ENCODE results near the gene PAQR4.

Gene PAQR4

DNA sequence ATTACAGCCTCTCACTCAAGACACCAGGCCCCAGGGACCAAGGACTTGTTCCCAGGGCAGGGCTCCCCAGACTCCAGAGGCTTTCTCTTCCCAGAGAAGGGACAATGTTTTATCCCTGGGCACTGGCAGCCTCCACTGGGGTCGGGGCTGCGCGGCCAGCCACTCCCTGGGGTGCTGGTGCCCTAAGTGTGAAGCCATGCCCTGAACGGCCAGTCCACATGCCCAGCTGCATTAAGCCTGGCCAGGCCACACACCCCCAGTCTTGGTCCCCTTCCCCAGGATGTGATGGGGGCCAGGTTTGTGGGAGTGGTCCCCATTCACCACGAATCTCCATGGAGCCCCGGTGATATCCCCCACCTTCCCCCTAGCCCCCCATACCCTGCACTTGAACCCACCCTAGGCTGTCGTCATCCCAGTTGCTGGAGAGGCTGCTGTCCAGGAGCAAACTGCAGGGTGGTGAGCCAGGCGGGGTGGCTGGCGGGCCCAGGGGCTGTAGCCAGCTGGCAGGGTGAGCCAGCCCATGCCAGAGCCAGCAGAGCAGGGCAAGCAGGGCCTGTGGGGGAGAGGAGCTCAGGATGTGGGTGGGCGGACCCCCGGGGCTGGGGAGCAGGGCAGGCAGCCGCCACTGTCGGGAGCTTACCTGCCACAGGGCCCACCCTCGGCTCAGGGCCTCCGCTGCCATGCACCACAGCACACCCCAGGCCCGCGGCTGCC is 4.6 kb downstream of the PAQR4 start (continued):
- no peak for TF ChIP-seq ZSCAN18 (tag by site-specific recombination; IDR thresholded peaks at IDR 0.05)
- TF ChIP-seq ZNF600 (tag by site-specific recombination; IDR thresholded peaks at IDR 0.05) = 0 out of 2 replicates have a peak, but pooled peaks have one; percentile 29
- TF ChIP-seq TRIM28 (IDR thresholded peaks at IDR 0.05; ENCODE audit: borderline replicate concordance, low read length) = no peak
- TF ChIP-seq ZNF19 (tag by site-specific recombination; IDR thresholded peaks at IDR 0.05; ENCODE audit: low read depth) = no peak
- TF ChIP-seq PRDM6 (tag by site-specific recombination; IDR thresholded peaks at IDR 0.05) = no peak
- TF ChIP-seq ZNF701 (tag by site-specific recombination; IDR thresholded peaks at IDR 0.05) = no peak
- no peak for TF ChIP-seq SP2 (tag by site-specific recombination; IDR thresholded peaks at IDR 0.05)

- ChIA-PET CTCF (interaction anchor here (0.6 kb wide), 1 partner anchor 1553 kb away, joined by 3 read pairs; no protein-coding TSS in a partner anchor), POLR2A (interaction anchor here (0.6 to 1.5 kb wide), 5 partner anchors 8 to 92 kb away, joined by 3 to 4 read pairs (median 3); partner anchors contain the start of gene FLYWCH2)
- TF ChIP-seq ZNF600 (tag by site-specific recombination; IDR thresholded peaks at IDR 0.05) (peak; percentile 11; the same call in 1 of the 2 replicates), PATZ1 (tag by site-specific recombination; IDR thresholded peaks at IDR 0.05) (peak; percentile 31; the same call in 1 of the 2 replicates), HIC1 (tag by site-specific recombination; IDR thresholded peaks at IDR 0.05) (peak; percentile 30), ZNF341 (tag by site-specific recombination; IDR thresholded peaks at IDR 0.05; ENCODE audit: low read depth) (peak; percentile 40; the same call in 1 of the 2 replicates), GLIS2 (tag by site-specific recombination; IDR thresholded peaks at IDR 0.05) (0 out of 2 replicates have a peak, but pooled peaks have one; percentile 5), ZNF621 (tag by site-specific recombination; IDR thresholded peaks at IDR 0.05) (no peak)
- TF ChIP-seq, protein P1, sequence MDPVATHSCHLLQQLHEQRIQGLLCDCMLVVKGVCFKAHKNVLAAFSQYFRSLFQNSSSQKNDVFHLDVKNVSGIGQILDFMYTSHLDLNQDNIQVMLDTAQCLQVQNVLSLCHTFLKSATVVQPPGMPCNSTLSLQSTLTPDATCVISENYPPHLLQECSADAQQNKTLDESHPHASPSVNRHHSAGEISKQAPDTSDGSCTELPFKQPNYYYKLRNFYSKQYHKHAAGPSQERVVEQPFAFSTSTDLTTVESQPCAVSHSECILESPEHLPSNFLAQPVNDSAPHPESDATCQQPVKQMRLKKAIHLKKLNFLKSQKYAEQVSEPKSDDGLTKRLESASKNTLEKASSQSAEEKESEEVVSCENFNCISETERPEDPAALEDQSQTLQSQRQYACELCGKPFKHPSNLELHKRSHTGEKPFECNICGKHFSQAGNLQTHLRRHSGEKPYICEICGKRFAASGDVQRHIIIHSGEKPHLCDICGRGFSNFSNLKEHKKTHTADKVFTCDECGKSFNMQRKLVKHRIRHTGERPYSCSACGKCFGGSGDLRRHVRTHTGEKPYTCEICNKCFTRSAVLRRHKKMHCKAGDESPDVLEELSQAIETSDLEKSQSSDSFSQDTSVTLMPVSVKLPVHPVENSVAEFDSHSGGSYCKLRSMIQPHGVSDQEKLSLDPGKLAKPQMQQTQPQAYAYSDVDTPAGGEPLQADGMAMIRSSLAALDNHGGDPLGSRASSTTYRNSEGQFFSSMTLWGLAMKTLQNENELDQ (tag by site-specific recombination; IDR thresholded peaks at IDR 0.05; ENCODE audit: low read depth) = no peak
- TF ChIP-seq, protein P2, sequence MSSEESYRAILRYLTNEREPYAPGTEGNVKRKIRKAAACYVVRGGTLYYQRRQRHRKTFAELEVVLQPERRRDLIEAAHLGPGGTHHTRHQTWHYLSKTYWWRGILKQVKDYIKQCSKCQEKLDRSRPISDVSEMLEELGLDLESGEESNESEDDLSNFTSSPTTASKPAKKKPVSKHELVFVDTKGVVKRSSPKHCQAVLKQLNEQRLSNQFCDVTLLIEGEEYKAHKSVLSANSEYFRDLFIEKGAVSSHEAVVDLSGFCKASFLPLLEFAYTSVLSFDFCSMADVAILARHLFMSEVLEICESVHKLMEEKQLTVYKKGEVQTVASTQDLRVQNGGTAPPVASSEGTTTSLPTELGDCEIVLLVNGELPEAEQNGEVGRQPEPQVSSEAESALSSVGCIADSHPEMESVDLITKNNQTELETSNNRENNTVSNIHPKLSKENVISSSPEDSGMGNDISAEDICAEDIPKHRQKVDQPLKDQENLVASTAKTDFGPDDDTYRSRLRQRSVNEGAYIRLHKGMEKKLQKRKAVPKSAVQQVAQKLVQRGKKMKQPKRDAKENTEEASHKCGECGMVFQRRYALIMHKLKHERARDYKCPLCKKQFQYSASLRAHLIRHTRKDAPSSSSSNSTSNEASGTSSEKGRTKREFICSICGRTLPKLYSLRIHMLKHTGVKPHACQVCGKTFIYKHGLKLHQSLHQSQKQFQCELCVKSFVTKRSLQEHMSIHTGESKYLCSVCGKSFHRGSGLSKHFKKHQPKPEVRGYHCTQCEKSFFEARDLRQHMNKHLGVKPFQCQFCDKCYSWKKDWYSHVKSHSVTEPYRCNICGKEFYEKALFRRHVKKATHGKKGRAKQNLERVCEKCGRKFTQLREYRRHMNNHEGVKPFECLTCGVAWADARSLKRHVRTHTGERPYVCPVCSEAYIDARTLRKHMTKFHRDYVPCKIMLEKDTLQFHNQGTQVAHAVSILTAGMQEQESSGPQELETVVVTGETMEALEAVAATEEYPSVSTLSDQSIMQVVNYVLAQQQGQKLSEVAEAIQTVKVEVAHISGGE (tag by site-specific recombination; conservative IDR thresholded peaks at IDR 0.05; ENCODE audit: low read depth) = no peak
- no peak overlapping the region; the same call in 1 of the 2 replicates for H3K27ac ChIP-seq (ENCODE audit: extremely low read depth, low read depth, low read length)
- H3K9me3 ChIP-seq (ENCODE audit: control insufficient read depth, insufficient read depth, low read depth, low read length) = no peaks in the 10 kb centered on the region
- peaks cover 9% of the 10 kb centered on the region for H3K4me1 ChIP-seq (ENCODE audit: control insufficient read depth, insufficient read depth, low read length)
- H3K4me3 ChIP-seq (ENCODE audit: low read depth, low read length) = no peak overlapping the region
- H3K36me3 ChIP-seq (ENCODE audit: control insufficient read depth in 2 of 2, insufficient read depth in 1 of 2, low read length in 2 of 2) = peaks cover 3 to 76% of the 10 kb centered on the region in 2 experiments; a peak in 2 of 3 replicates
Measured at GRCh38 chr16:2974319-2975056, 5.3 kb downstream of the PAQR4 start.

All from HEK293 (cell line).